Neuronal stem cell (in vitro differentiated cells): ENCODE measurements around the gene MALL.
A peak's percentile ranks its signal among the peaks of the same experiment; 100 is the strongest.
"Not testable (repeated sequence)": the region's sequence is repeated elsewhere in the genome, so short reads cannot be mapped to it uniquely, and the experiment has no call there.

Experiments
- DNase-seq: peaks from one replicate; pipeline ENCODE4 v3.0.0-alpha.2; 2013; ENCODE audit warnings: low spot score
- H2AFZ ChIP-seq: one replicate; pipeline ENCODE4 v1.6.1; 2013; ENCODE audit warnings: mild to moderate bottlenecking, low read length, inconsistent platforms
- H2AK5ac ChIP-seq: 2 replicates; pipeline ENCODE4 v1.6.1; 2013; ENCODE audit warnings: low read depth, mild to moderate bottlenecking, inconsistent platforms, low read length, moderate library complexity, mixed read lengths
- H2BK120ac ChIP-seq: 2 replicates; pipeline ENCODE4 v1.6.1; 2013; ENCODE audit warnings: low read depth, mild to moderate bottlenecking, inconsistent platforms, low read length, moderate library complexity, mixed read lengths
- H2BK12ac ChIP-seq: one replicate; pipeline ENCODE4 v1.6.1; 2013; ENCODE audit warnings: low read length, inconsistent platforms
- H2BK15ac ChIP-seq: 2 replicates; pipeline ENCODE4 v1.6.1; 2013; ENCODE audit warnings: mild to moderate bottlenecking, low read length, inconsistent platforms, mixed read lengths
- H2BK5ac ChIP-seq: one replicate; pipeline ENCODE4 v1.6.1; 2013; ENCODE audit warnings: inconsistent platforms, mild to moderate bottlenecking, low read length, moderate library complexity
- H3K14ac ChIP-seq: one replicate; pipeline ENCODE4 v1.6.1; 2013; ENCODE audit warnings: low read length, inconsistent platforms
- H3K18ac ChIP-seq: 2 replicates; pipeline ENCODE4 v1.6.1; 2013; ENCODE audit warnings: low read length, inconsistent platforms
- H3K23ac ChIP-seq: 2 replicates; pipeline ENCODE4 v1.6.1; 2013; ENCODE audit warnings: low read depth, mild to moderate bottlenecking, mixed read lengths, low read length, inconsistent platforms; ENCODE audit not compliant: poor library complexity
- H3K27ac ChIP-seq: replicated peaks from 3 replicates; pipeline ENCODE4 v1.5.1; 2013; ENCODE audit warnings: low read length, inconsistent platforms
- H3K27me3 ChIP-seq, 3 experiments: 2 replicates each; pipeline ENCODE4 v1.6.1; 2013; ENCODE audit warnings: low read length in 3 of 3, mild to moderate bottlenecking in 2 of 3, inconsistent platforms in 1 of 3, low read depth in 1 of 3, mixed read lengths in 1 of 3, moderate library complexity in 1 of 3; ENCODE audit not compliant: control insufficient read depth in 3 of 3, insufficient read depth in 3 of 3
- H3K36me3 ChIP-seq, 2 donors: replicated peaks in 1 of 2; 2 replicates each; pipeline ENCODE4 v1.6.1; 2013; ENCODE audit warnings: low read length in 2 of 2; ENCODE audit not compliant: control insufficient read depth in 2 of 2, insufficient read depth in 2 of 2
- H3K4ac ChIP-seq: 2 replicates; pipeline ENCODE4 v1.6.1; 2013; ENCODE audit warnings: inconsistent platforms, mild to moderate bottlenecking, low read length, moderate library complexity
- H3K4me1 ChIP-seq, 2 donors: 1 replicate in 1 of 2; 2 replicates in 1 of 2; pipeline ENCODE4 v1.6.1; 2013; ENCODE audit warnings: low read length in 2 of 2, low read depth in 1 of 2; ENCODE audit not compliant: control insufficient read depth in 2 of 2, insufficient read depth in 1 of 2
- H3K4me2 ChIP-seq: one replicate; pipeline ENCODE4 v1.6.1; 2013; ENCODE audit warnings: mild to moderate bottlenecking, low read length, inconsistent platforms; ENCODE audit not compliant: insufficient read depth, poor library complexity, severe bottlenecking
- H3K4me3 ChIP-seq, 2 donors: 2 replicates each; pipeline ENCODE4 v1.5.1; 2013; ENCODE audit warnings: low read length in 2 of 2, mild to moderate bottlenecking in 2 of 2, inconsistent platforms in 1 of 2, moderate library complexity in 1 of 2
- H3K79me1 ChIP-seq: one replicate; pipeline ENCODE4 v1.6.1; 2013; ENCODE audit warnings: low read depth, mild to moderate bottlenecking, inconsistent platforms, low read length, moderate library complexity
- H3K9ac ChIP-seq: one replicate; pipeline ENCODE4 v1.6.1; 2013; ENCODE audit warnings: mild to moderate bottlenecking, low read depth, low read length, inconsistent platforms; ENCODE audit not compliant: poor library complexity
- H3K9me3 ChIP-seq, 2 donors: replicated peaks in 1 of 2; 2 replicates each; pipeline versions ENCODE3 to v1.6.1; 2013; ENCODE audit warnings: low read length in 2 of 2, mild to moderate bottlenecking in 2 of 2, inconsistent platforms in 1 of 2, low read depth in 1 of 2, mixed read lengths in 1 of 2, moderate library complexity in 1 of 2; ENCODE audit not compliant: control insufficient read depth in 2 of 2, insufficient read depth in 1 of 2
- H4K8ac ChIP-seq: one replicate; pipeline ENCODE4 v1.6.1; 2013; ENCODE audit warnings: low read depth, mild to moderate bottlenecking, inconsistent platforms, low read length, moderate library complexity
- H4K91ac ChIP-seq: one replicate; pipeline ENCODE4 v1.6.1; 2013; ENCODE audit warnings: low read length, low read depth, mild to moderate bottlenecking, inconsistent platforms; ENCODE audit not compliant: poor library complexity
- WGBS, 2 donors: extraction: QIAGEN DNeasy Blood & Tissue Kit; methylation state at CpG; one replicate each; pipeline ENCODE4 v1.1.7; 2013; ENCODE audit warnings: missing lambda C conversion rate in 2 of 2, mixed read lengths in 1 of 2; ENCODE audit not compliant: insufficient read length in 2 of 2, insufficient replicate concordance in 1 of 2; ENCODE audit errors: extremely low coverage in 2 of 2; 5-methylcytosine and 5-hydroxymethylcytosine counted together

The MALL gene

DNA sequence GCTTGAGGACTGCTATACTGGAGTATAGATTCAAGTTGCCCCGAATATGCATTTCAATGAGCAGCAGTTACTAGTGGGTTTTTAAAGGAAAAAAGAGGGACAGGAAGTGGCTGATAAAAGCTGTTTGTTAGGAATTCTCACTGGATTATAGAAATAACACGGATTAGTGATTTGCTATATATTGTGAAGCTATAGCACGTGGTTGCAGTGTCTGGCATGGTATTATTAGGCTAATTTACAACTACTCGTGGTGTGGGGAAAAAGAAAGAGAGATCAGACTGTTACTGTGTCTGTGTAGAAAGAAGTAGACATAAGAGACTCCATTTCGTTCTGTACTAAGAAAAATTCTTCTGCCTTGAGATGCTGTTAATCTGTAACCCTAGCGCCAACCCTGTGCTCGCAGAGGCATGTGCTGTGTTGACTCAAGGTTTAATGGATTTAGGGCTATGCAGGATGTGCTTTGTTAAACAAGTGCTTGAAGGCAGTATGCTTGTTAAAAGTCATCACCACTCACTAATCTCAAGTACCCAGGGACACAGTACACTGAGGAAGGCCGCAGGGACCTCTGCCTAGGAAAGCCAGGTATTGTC lies 59.7 kb downstream of the MALL start:
- H3K4me3 ChIP-seq, H2BK12ac ChIP-seq, DNase-seq, H3K18ac ChIP-seq, H3K79me1 ChIP-seq, H3K9ac ChIP-seq, H2BK15ac ChIP-seq, H2AFZ ChIP-seq, H3K36me3 ChIP-seq, H3K4me2 ChIP-seq, H2BK5ac ChIP-seq, H2BK120ac ChIP-seq, H3K4ac ChIP-seq, H3K27ac ChIP-seq, H3K23ac ChIP-seq, H4K91ac ChIP-seq, H2AK5ac ChIP-seq, H3K4me1 ChIP-seq, H3K9me3 ChIP-seq, H4K8ac ChIP-seq, H3K27me3 ChIP-seq, H3K14ac ChIP-seq: not testable (repeated sequence)
- WGBS, 2 donors: no CpG with 5 or more reads among the region's 8 CpGs

DNA sequence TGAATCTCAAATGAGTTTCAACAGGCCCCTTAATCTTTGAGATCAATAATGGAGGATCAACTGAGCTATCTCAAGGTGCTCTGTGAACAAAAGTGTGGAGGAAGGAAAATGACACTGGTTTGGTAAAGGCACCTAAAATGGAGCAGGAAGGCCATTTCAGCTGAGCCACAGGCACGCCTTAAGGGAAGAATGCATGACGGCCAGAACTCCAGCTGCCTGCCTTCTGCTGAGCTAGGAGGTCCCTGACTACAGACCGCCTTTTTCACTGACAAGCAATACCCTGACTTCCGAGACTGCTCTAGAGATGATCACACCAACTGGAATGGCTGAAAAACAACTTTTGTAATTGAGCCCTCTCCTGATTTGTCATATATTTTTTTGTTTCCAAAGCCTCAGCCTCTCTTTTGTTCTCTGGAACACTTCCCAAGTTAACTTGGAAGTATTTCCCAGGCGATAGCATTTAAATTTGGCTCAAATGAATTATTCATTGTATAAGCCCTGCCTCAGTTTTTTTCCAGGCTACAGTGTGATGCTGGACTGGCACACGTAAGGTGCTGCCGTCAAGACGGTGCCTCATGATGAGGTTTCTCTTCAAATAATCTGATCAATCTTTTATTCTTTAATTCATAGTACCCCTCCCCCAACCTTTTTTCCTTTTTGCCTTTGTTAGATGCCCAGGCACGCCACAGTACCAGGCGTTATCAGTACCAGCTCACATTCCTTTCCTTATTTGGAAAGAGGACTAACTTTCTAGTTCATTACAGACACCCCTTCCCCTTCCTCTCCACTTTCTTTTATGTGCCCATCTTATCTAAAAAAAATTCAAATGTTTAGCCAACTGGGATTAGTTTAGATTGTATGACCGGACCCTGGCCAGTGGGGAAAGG lies 60.9 kb downstream of the MALL start:
- peak overlapping the region; percentile 68 for H3K27ac ChIP-seq
- not testable (repeated sequence) for DNase-seq

DNA sequence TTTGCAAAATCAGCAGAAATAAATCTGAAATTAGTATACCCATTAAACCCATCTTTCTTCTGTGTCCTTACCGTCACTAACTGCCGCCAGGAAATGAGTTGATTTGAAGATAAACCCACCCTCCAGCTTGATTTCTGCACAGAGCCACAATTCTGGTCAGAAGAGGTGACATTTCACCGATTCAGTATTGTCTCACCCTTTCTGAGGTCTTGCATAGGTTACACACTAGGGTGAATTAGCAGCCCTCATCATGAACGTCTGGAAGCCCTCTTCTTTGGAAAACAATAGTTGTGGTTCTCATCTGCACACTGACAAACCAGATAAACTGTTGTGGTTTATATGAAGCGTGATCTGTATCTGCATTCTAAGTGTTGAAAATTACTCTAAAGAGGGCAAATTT lies 61.9 kb downstream of the MALL start:
- H3K9me3 ChIP-seq, H3K4me1 ChIP-seq: not testable (repeated sequence)
- no CpG with 5 or more reads among the region's 5 CpGs for WGBS, 2 donors

More for the DNA sequence above, 60.9 kb downstream of the MALL start:
- H3K23ac ChIP-seq, H3K4me1 ChIP-seq, H3K4ac ChIP-seq, H3K4me2 ChIP-seq, H2BK12ac ChIP-seq, H3K9me3 ChIP-seq, H4K8ac ChIP-seq, H3K14ac ChIP-seq, H2BK120ac ChIP-seq, H2BK15ac ChIP-seq, H3K79me1 ChIP-seq, H2AK5ac ChIP-seq, H3K18ac ChIP-seq, H3K9ac ChIP-seq, H3K4me3 ChIP-seq, H3K27me3 ChIP-seq, H3K36me3 ChIP-seq, H2BK5ac ChIP-seq, H4K91ac ChIP-seq: not testable (repeated sequence)
- WGBS, 2 donors: no CpG with 5 or more reads among the region's 11 CpGs
- peak overlapping the region; percentile 6 for H2AFZ ChIP-seq

DNA sequence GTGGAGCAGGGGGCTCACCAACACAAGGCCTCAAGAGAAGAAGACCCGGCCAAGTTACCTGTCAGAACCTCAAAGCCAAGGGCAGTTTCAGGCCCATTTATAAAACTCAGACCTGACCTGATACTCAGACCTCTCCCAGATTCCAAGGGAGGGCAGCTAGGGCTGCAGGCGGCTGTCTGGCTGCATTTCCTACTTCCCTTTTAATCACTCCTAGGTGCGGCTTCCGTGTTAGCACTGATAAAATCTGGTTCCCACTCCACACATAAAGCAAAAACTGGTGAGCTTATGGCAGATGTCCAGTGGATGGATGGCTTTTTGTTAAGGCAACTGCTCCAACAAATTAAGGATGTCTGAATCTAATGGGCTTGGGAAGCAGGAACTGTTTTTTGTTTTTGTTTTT lies 63.5 kb downstream of the MALL start:
- not testable (repeated sequence) for H3K23ac ChIP-seq, H3K9ac ChIP-seq, H3K27me3 ChIP-seq, DNase-seq, H3K79me1 ChIP-seq, H3K14ac ChIP-seq, H2BK120ac ChIP-seq, H4K8ac ChIP-seq, H2AFZ ChIP-seq, H3K4ac ChIP-seq, H3K9me3 ChIP-seq, H2BK12ac ChIP-seq, H3K27ac ChIP-seq, H3K36me3 ChIP-seq, H3K18ac ChIP-seq, H3K4me1 ChIP-seq, H2AK5ac ChIP-seq, H2BK5ac ChIP-seq, H4K91ac ChIP-seq, H3K4me2 ChIP-seq, H2BK15ac ChIP-seq, H3K4me3 ChIP-seq
- WGBS, 2 donors: no CpG with 5 or more reads among the region's 4 CpGs

More for the DNA sequence above, 61.9 kb downstream of the MALL start:
- not testable (repeated sequence) for H3K27me3 ChIP-seq, H2BK15ac ChIP-seq, H3K36me3 ChIP-seq, H3K18ac ChIP-seq, H2AK5ac ChIP-seq, H3K79me1 ChIP-seq, H3K27ac ChIP-seq, H3K14ac ChIP-seq, H2AFZ ChIP-seq, H3K4me3 ChIP-seq, H3K23ac ChIP-seq, H2BK5ac ChIP-seq, H2BK120ac ChIP-seq, H4K8ac ChIP-seq, H4K91ac ChIP-seq, H2BK12ac ChIP-seq, H3K4ac ChIP-seq, H3K9ac ChIP-seq, DNase-seq, H3K4me2 ChIP-seq
